ENCODE data around the gene THRA.

The THRA gene

GRCh38 chr17:40093005-40093579 lies 30.3 kb downstream of the THRA start:
- no peak overlapping the region for H3K4me3 ChIP-seq (ENCODE audit: low read depth, low read length)
- TF ChIP-seq CTCF (IDR thresholded peaks at IDR 0.05; ENCODE audit: borderline replicate concordance, insufficient read depth, low read depth, low read length), result no peak

- TF ChIP-seq CTCF (IDR thresholded peaks at IDR 0.05; ENCODE audit: borderline replicate concordance, insufficient read depth, low read depth, low read length), result no peak
- H3K4me3 ChIP-seq (ENCODE audit: low read depth, low read length), result no peak overlapping the region
These were observed 30.9 kb downstream of the THRA start for GRCh38 chr17:40093580-40094201.

GRCh38 chr17:40094874-40095273 lies 32.1 kb downstream of the THRA start:
- H3K4me3 ChIP-seq (ENCODE audit: low read depth, low read length), result no peak overlapping the region
- no peak for TF ChIP-seq CTCF (IDR thresholded peaks at IDR 0.05; ENCODE audit: borderline replicate concordance, insufficient read depth, low read depth, low read length)

GRCh38 chr17:40095351-40095943 lies 32.7 kb downstream of the THRA start:
- no peak overlapping the region for H3K4me3 ChIP-seq (ENCODE audit: low read depth, low read length)
- TF ChIP-seq CTCF (IDR thresholded peaks at IDR 0.05; ENCODE audit: borderline replicate concordance, insufficient read depth, low read depth, low read length), result no peak

GRCh38 chr17:40095944-40096791 lies 33.4 kb downstream of the THRA start:
- no peak for TF ChIP-seq CTCF (IDR thresholded peaks at IDR 0.05; ENCODE audit: borderline replicate concordance, insufficient read depth, low read depth, low read length)
- H3K4me3 ChIP-seq (ENCODE audit: low read depth, low read length), result peak overlapping the region; percentile 44

- TF ChIP-seq CTCF (IDR thresholded peaks at IDR 0.05; ENCODE audit: borderline replicate concordance, insufficient read depth, low read depth, low read length), result no peak
- H3K4me3 ChIP-seq (ENCODE audit: low read depth, low read length), result peak overlapping the region; percentile 44
These were observed 34.3 kb downstream of the THRA start for GRCh38 chr17:40097087-40097486.

Measured in GM12875 (cell line).